Measurements from ENCODE around the gene MYO18B. TPM values are rescaled to one million over a fixed set of nuclear protein-coding genes. Genes with fewer than 3 reads are reported as not detected.

The MYO18B gene
- total RNA-seq, 1 donor from 2014 or later: 139 TPM

DNA sequence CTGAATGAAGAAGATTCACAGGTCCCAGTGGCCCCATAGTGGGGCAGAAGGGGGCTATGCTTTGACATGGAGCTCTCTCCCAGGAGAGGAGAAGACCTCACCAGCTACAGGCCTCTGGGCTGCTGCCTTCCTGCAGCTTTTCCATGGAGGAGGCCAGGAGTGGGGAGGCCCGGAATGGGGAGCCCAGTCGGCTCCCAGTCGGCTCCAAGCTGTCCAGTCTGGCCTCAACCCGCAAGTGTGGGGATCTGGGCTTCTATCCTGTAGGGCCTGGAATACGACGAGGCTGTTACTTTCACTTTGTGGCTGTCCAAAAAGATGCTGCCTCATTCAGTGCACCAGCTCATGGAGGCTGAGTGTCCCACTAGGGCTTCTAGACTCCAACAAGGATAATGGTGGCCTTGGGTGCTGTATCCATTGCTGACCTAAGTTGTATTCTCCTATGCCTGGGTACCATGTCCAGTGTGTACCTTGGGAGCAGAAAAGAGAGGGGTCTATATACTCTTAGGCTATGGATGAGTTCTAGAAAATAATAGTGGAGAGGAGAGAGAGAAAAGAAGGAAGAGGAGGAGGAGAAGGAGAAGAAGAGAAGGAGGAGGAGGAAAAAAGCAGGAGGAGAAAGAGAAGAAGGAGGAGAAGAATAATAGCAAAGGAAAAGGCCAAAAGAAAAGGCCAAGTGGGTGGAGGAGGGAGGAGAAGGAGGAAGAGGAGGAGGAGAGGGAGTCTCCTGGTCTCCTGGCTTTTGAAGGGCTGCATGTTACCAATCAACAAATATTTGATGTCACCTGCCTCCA is 1.1 kb downstream of the MYO18B start:
- ATAC-seq: no peak
- DNase-seq (ENCODE audit: missing footprints): no peak
- intact Hi-C loops (cut with DNase I): no loop called here

DNA sequence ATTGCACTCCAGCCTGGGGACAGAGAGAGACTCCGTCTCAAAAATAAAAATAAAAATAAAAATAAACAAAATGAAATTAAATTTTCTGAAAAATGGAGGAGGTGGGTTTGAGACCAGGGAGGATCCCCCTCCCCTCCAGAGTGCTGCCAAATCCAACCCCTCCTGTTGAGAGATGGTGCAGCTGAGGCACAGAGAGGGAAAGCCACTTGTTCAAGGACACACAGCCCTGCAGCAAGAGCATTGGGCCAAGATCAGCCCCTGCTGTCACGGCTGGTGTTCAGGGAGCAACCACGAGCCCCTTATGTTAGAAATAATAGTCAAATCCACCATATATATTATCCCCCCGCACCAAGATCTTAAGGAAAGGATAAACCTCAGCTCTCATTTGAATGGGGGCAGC is 2.7 kb downstream of the MYO18B start:
- DNase-seq (ENCODE audit: missing footprints) (no peak), ATAC-seq (no peak)
- intact Hi-C loops (cut with DNase I): no loop called here

DNA sequence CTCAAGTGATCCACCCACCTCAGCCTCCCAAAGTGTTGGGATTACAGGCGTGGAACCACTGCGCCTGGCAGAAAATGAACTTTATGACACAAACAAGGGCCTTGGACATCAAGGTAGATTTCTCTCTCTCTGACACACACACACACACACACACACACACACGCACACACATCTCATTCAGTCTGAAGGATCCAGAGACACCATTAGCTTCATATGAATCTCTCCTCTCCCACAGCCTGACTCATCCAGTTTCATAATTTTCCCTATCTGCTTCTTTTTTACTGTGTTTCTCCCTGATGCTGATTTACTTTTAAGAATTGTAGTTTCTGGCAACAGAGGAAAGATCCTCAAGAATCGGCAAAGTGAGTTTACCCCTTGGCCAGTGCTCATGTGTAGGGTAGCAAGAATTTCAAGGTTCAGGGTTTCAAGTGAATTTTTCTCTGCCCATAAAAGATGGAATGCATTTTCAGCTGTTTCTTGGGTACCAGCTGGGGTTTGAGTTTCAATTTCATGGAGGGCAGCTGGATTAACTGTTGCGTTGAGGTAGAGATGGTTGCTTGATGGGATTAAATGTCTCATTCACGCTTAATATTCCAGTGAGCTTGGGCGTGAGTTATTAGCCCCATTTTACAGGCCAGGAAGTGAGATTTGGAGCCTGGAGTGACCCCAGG is 3.5 kb downstream of the MYO18B start:
- ATAC-seq: no peak
- intact Hi-C loops (cut with DNase I): no loop called here
- DNase-seq (ENCODE audit: missing footprints): no peak

DNA sequence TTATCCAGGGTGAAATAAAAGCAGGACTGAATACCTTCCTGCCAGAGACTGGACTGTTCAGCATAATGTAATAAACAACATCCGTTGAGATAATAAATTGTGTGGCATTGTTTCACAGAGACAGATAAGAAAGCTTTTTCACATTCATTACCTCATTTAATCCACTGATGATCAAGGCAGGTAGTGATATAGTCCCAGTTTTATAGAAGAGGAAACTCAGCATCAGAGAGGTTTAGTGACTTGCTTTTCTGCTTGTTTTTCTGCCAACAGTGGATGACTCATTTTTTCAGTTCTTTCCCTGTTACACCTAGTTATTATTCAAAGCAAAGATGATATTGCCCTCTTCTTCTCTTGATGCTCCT is 4.0 kb downstream of the MYO18B start:
- intact Hi-C loops (cut with DNase I): no loop called here
- ATAC-seq: no peak
- DNase-seq (ENCODE audit: missing footprints): no peak

DNA sequence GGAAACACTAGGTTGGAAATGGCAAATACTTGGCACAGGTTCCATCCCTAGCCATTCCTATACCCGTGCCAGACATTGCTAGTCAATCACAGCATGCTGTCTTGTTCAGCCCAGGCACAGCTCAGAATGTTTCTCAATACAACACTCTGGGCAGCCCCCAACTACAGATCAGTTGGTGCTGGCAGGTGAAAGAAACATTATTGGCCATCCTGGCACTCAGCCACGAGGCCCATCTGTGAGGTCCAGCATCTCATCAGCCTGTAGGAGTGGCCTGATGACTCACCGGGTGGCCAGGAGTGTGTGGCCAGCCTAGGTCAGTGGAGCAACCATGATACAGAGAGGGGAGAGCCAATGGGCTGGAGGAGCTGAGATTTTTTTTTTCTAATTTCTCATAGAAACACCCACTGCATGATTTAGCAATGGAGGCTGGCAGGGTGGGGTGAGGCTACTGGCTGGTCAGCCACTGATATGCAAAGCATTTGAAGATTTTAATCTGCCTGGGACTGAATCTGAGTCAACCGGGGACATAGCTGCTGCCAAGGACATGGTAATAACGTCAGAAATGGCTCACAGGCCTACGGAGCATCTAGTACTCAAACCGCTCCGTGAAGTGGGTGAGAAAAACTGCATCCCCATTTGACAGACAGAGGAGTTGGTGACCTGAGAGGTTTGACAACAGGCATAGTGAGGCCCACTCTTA is 5.4 kb downstream of the MYO18B start:
- peak; percentile 41 for ATAC-seq
- no peak for DNase-seq (ENCODE audit: missing footprints)
- intact Hi-C loops (cut with DNase I): no loop called here

DNA sequence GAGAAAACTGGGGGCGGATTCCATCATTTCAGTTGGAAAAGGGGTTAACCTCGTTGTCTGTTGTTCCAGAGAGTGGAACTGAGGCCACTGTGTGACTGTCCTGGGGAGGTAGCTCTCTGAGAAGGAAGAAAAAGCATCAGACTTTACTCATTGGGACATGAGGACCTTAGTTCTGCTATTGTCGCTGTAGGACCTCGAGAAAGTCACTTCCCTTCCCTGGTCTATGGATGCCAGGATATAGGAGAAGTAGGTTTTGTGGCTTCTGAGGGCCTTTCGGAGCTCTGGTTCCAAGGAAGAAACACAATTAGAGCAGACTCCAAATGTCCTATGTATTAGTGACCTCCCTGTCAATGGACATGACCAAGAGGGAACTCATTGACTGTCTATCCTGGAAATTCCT is 6.2 kb downstream of the MYO18B start:
- intact Hi-C loops (cut with DNase I): no loop called here
- DNase-seq (ENCODE audit: missing footprints): no peak
- no peak for ATAC-seq

DNA sequence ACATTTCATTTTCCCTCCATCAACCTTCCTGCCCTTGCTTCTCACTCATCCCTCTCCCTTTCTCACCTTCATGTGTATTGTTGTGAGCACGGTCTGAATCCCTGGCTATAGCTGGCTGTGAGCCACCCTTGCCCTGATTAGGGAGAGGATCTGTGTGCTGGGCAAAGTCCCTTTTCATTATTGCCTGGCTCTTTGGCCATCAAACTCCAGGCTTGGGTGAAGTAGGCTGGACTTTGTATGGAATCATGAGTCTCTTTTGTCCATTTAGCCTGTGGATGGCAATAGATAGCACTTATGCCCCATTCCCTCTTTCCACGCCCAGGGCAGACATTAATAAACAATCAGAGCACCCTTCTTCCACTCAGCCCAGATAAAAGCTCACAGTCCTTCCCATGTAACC is 6.7 kb downstream of the MYO18B start:
- DNase-seq (ENCODE audit: missing footprints) (no peak), ATAC-seq (no peak)
- intact Hi-C loops (cut with DNase I): no loop called here

DNA sequence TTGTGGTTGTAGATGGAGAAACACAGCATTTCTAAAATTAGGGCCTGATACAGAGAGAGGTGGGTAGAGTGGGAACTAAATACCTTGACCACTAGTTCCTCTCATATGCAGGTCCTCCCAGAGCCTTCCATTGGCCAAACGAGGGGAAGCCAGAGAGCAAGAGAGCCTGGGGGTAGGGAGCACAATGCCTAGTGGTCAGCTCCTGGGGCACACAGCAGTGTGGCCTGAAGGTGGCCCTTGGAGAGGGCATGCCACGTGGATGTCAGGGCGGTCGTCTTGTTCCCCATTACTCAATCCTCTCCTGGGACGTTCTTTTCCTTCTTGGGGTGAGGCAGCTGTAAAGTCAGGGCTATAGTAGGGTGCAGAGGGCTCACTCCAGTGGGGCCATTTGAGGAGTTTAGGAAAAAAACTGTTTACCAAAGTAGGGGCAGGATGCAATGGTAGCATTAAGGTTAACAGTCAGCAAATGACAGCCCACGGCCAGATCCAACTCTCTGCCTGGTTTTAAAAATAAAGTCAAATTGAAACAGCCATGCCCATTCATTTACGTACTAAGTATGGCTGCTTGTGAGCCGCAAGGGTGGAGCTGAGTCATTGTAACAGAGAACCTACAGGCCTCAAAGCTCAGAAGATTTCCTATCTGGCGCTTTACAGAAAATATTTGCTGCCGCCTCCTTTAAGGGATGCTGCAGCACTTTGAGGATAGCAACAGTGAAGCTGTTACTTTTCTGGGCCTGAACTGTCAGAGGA is 7.6 kb downstream of the MYO18B start:
- no peak for DNase-seq (ENCODE audit: missing footprints)
- intact Hi-C loops (cut with DNase I): no loop called here
- no peak for ATAC-seq

DNA sequence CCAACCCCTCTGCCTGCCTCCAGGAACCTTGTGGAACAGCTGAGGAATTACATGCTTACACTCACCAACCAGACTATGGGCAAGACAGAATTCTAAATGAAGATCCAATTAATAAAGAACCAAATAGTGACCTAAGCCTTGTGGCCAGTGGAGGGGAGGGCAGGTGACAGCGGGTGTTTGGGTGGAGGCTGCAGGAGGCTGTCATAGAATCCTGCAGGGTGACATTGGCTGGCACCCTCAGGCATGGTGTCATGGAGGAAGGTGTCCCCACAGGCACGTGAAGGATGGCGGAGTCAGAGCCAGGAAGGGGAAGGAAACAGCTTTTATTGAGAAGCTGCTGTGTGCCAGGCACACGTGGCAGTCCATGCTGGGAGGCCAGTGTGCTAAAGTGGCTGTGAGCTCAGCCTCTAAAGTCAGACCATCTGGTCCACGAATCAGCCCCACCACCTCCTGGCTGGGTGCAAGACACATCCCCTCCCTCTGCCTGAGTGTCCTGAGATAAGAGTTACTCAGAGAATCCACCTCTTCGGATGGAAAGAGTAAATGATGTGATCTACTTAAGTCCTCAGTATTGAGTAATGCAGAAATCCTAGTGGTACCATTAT is 8.7 kb downstream of the MYO18B start:
- ATAC-seq: no peak
- DNase-seq (ENCODE audit: missing footprints): no peak
- intact Hi-C loops (cut with DNase I): no loop called here

DNA sequence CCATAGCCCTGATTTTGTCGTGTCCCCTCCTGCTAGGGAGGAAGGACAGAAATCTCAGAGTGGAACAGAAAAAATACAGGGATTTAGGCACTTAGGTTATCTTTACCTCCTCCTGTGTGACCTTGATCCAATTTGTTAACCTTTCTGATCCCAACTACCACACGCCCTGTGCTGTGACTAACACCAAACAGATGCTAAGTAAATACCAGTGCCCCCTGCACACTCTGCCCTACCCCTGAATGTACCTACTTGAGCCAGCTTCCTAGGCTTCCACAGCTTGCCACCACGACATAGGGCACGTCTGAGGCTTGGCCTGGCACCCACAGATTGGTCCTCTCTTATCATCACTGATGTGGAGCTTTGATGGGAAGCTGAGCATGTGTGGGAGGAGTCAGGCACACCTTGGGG is 9.2 kb downstream of the MYO18B start:
- ATAC-seq (no peak), DNase-seq (ENCODE audit: missing footprints) (no peak)
- intact Hi-C loops (cut with DNase I): no loop called here

DNA sequence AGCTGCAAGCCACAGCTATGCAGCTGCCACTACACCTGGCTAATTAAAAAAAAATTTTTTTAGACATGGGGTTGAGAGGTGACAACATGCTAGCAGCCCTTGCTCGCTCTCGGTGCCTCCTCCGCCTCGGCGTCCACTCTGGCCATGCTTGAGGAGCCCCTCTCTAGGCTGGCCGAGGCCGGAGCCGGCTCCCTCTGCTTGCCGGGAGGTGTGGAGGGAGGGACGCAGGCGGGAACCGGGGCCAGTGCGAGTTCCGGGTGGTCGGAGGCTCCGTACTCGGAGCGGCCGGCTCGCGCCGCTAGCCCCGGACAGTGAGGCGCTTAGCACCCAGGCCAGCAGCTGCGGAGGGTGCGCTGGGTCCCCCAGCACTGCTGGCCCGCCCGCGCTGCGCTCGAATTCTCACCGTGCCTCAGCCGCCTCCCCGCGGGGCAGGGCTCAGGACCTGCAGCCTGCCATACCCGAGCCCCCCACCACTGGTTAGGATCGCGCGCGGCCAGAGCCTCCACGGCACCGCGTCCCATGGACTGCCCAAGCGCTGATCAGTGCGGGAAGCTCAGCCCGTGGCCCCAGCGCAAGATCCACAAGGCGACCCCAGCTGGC is 10.7 kb downstream of the MYO18B start:
- DNase-seq (ENCODE audit: missing footprints) (no peak), ATAC-seq (no peak)
- intact Hi-C loops (cut with DNase I): no loop called here

DNA sequence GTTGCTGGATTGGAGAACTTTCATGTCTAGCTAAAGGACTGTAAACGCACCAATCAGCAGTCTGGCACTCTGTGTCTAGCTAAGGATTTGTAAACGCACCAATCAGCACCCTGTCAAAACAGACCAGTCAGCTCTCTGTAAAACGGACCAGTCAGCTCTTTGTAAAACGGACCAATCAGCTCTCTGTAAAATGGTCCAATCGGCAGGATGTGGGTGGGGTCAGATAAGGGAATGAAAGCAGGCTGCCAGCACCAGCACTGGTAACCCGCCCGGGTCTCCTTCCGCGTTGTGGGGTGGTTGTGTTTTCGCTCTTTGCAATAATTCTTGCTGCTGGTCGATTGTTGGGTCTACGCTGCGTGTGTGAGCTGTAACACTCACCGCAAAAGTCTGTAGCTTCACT is 11.3 kb downstream of the MYO18B start:
- intact Hi-C loops (cut with DNase I): no loop called here
- ATAC-seq: no peak

DNA sequence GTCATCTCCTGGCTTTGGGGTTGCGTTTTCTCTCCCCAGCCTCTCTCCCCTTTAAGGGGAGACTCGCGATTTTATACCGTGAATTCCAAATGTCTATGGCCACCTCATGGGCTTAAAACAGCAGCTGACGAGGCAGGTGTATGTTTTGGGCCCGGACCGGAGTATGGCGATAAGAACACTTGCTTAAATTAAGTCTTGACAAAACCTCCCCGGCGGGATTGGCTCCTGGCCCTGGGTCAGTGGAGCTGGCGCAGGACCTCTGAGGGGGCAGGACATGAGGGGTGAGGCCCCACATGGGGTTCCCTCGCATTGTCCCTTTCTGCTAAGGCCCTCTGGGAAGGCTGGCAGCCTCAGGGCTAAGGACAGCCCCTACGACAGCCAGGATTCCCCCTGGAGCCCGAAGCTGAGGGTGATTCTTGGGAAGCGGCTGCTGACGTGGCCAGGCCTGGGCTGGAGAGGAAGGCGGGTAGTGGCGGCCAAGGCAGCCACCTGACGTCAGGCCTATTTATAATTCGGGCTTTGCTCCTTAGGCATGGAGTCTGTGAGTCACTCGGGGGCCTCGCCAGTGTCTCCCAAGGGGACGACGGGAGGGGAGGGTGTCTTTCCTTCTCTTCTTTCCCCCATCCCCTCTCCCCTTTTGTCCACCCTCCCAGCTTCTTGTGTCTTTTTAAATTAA is 12.7 kb downstream of the MYO18B start:
- intact Hi-C loops (cut with DNase I): no loop called here
- peak; percentile 90 for ATAC-seq
- peak; percentile 87 for DNase-seq (ENCODE audit: missing footprints)

More for the DNA sequence above, 11.3 kb downstream of the MYO18B start:
- no peak for DNase-seq (ENCODE audit: missing footprints)

DNA sequence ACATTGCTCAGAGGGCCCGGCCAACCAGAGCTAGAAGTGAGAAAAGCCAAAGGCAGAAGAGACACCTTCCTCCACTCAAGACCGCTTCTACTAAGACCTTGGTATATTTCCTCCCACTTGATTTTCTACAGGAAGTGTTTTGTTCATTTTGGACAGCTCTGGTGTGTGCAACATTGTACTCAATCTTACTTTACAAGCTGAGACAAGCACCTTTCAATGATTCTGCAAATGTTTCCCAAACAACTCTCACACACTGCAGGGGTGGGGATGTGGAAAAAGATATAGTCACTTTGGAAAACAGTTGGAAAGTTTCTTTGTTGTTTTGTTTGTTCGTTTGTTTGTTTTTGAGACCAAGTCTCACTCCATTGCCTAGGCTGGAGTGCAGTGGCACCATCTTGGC is 15.7 kb downstream of the MYO18B start:
- intact Hi-C loops (cut with DNase I): no loop called here
- DNase-seq (ENCODE audit: missing footprints) (no peak), ATAC-seq (no peak)

DNA sequence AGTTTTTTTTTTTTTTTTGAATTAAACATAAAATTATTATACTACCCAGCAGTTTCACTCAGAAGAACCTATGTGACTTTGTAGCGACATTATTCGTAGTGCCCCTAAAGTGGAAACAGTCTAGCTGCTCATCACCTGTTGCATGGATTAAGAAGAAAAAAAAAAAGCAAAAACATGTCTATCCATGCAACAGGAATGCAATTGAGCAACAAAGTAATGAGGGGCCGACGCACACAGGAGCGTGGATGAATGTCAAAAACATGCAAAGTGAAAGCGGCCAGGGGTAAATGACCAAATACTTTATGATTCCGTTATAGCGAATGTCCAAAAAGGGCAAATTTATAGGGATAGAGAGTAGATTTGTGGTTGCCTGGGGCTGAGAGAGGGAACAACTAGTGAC is 16.3 kb downstream of the MYO18B start:
- DNase-seq (ENCODE audit: missing footprints) (no peak), ATAC-seq (no peak)
- intact Hi-C loops (cut with DNase I): no loop called here

DNA sequence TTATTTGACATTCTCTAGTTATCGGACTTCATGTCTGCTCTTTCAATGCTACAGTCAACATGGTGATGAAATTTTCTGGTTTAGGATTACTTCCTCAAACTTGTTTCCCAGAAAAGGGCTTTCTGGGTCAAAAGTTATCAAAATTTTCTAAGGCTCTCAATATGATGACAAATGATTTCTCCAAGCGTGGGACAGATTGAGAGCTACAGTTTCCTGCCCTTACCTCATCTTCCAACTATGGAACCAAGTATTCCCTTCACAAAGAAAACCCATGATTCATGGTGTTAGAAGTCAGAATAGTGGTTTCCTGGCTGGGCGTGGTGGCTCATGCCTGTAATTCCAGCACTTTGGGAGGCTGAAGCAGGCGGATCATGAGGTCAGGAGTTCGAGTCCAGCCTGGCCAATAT is 17.8 kb downstream of the MYO18B start:
- ATAC-seq: no peak
- intact Hi-C loops (cut with DNase I): no loop called here
- no peak for DNase-seq (ENCODE audit: missing footprints)

DNA sequence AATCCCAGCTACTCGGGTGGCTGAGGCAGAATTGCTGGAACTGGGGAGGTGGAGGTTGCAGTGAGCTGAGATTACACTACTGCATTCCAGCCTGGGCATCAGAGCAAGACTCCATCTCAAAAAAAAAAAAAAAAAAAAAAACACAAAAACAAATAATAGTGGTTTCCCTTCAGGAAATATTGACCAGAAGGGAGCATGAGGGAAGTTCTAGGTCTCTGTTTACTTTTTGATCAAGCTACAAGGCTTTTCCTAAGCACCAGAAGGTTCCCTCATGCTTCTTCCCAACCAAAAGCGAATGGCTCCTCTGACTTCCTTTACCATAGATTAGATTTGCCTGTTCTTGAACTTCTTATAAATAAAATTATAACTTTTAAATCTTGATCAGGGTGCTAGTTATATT is 18.3 kb downstream of the MYO18B start:
- intact Hi-C loops (cut with DNase I): no loop called here
- no peak for ATAC-seq
- DNase-seq (ENCODE audit: missing footprints): no peak

Data from Right ventricle myocardium inferior (tissue), 1 donor.